HTERT RPE-1 (cell line): ENCODE data around the gene UNC5A.

ENCODE experiments used
- in situ Hi-C: fragments of 300-500 bp; cut with MboI; formaldehyde crosslinking; loops from 4 replicates; pipeline ENCODE4 v1.14.3; 2020; ENCODE audit warnings: low sequenced_read_pairs

UNC5A gene

DNA sequence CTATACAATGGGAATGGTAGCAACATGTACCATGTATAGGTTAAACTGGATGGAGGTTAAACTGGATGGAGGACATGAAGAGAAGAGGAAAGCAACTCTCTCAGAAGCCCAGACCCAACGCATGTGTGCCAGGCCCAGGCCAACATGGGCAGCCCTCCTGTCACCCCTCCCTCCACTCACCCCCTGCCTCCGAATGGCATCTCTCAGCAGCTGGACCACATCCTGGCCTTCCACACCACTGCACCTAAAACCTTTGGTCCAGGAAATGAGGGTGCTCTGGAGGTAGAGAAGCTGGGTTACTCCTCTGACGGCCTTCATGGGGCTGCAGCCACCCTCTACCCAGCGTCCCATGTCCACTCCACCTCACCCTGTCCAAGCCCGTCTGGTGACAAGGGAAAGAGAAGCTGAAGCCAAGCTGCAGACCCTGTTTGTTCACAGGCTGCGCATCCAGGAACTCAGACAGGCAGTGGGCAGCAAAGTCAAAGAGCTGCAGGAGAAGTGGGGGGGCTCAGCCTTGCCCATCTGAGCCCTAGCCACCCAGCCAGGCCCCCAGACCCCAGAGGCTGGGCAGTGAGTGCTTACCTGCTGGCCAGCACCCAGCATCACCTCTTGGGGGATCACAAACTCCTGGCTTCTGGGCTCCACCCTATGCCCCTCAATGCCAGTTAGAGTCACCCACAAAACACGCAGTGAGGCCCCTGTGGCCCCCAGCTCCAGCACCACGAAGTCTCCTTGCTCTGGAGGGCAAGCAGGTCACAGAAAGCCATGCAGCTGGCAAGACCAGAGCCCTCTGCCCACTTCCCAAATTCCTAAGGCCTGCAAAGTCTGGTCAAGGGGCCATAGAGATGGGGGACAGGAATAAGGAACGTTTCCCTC is 80.3 kb downstream of the UNC5A start:
- in situ Hi-C loops: no loop called here

DNA sequence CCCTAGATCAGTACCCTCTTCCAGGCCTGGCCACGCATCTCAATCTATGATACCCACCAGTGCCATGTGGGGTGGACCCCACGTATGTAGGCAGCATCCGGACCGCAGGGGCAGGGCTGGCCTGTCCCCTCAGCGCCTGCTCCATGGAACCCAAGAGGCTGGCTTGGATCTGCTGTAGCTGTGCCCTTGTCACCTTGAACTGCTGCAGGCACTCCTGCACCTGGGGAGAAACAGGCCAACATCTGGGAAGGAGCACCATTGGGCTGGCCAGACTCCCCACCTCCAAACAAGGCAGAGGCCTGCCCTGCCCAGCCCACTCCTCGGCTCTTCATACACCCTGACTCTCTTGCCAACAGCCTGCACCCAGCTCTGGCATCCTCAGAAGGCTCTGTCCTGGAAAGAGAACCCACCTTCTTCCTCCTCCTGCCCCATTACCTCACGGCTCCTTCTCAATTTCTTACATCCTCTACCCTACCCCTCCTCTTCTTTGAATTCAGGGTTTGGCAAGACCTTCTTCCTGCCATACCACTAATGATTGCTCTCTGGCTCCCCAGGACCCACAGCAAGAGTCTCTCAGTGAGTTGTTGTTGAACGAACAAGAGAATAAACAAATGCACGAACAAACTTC is 81.1 kb downstream of the UNC5A start:
- in situ Hi-C loops: no loop called here

DNA sequence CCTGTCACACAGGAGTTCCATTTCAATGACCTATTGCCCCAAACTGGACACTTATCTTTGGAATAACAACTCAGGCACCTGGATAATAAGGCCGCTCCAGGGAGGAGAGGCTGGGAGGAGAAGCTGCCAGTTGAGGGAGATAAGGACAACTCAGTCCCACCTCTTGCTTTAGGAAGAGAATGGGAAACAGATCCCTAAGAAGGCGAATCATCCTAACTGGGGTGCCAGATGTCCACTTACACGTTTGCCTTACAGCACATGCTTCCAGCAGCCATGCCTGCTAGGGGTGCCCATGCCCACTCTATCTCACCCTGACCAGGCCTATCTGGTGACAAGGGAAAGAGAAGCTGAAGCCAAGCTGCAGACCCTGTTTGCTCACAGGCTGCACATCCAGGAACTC is 82.3 kb downstream of the UNC5A start:
- in situ Hi-C loops: no loop called here

DNA sequence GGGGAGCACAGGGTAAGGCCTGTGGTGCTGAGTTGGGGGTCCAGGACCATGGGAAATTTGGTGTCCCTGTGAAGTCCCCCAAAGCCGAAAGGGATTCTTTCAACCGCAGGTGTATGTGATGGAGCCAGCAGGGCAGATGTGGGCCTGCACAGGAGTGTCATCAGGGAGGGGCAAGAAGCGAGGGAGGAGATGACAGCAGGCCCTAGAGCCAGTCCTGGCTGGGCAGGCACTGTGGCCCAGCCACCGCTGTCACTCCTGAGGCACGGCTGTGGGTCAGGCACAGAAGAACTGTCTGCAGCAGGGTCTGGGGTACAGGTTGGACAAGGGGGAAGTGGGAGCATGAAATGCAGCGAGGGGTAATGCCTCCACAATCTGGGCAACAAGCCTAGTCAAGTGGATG is 83.9 kb downstream of the UNC5A start:
- in situ Hi-C loops: no loop called here

DNA sequence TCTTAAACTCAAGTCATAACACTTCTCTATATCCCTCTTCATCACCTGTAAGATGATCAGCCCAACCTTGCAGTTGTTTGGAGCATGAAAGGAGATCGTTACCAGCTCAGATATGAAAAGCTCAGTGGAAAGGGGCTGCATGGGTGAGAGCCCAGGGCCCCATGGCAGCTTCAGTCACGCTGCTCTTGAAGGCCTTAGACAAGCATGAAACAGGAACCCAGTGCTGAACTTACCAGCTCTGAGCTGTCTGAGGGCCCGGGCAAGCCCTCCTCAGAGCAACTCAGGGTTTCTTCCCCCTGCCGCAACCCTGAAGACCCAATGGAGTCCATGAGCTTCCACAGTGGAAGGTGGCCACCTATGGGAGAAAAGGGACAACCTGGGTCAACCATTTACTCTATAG is 85.5 kb downstream of the UNC5A start:
- in situ Hi-C loops: no loop called here

DNA sequence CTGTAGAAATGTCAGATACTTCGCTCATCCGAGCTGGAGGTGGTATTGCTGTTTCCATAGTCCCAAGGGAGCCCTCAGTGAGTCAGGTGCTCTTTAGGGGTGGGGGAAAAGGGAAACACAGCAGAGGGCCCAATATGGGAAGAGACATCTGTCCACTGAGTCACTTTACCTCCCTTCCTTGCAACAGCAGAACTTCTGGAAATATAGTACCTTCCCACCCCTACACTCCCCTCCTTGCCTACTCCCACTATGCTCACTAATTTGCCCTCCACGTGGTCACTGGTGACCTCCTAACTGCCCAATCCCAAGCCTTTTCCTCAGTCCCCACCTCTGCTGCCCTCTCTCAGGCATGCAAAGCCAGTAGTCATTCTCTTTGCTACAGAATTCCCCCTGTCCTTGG is 86.9 kb downstream of the UNC5A start:
- in situ Hi-C loops: no loop called here

DNA sequence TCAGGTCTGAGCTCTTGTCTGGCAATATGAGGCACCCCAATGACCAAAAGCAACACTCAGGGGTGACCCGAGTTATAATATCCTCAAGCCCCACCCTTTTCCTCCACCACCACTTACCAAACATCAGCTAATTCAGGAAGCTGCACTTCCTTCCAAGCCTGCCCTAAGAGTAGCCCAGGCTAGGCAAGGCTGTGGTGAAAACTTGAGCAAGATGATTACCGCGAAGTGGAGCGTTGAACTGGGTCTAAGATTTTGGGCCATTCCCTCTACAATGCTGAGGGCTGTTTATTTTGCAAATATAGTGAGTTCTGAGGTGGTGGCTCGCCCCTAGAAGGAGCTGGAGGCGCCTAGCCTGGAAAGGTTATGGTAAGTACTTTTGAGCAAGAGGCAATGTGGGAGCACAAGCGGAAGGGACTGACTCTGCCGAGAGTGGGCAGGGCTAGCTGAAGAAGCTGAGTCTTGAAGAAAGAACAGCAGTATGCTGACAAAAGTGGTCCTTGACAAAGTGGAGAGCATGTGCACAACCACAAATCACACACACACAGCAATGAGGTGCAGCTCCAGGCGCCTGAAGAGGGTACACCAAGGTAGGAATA is 89.0 kb downstream of the UNC5A start, which contains the start of gene HK3:
Gene HK3 (minus strand): TSS at position 51 of the 596 bp plus-strand sequence. CDS start 3,187 bp downstream, outside the sequence.
- in situ Hi-C loops: no loop called here

DNA sequence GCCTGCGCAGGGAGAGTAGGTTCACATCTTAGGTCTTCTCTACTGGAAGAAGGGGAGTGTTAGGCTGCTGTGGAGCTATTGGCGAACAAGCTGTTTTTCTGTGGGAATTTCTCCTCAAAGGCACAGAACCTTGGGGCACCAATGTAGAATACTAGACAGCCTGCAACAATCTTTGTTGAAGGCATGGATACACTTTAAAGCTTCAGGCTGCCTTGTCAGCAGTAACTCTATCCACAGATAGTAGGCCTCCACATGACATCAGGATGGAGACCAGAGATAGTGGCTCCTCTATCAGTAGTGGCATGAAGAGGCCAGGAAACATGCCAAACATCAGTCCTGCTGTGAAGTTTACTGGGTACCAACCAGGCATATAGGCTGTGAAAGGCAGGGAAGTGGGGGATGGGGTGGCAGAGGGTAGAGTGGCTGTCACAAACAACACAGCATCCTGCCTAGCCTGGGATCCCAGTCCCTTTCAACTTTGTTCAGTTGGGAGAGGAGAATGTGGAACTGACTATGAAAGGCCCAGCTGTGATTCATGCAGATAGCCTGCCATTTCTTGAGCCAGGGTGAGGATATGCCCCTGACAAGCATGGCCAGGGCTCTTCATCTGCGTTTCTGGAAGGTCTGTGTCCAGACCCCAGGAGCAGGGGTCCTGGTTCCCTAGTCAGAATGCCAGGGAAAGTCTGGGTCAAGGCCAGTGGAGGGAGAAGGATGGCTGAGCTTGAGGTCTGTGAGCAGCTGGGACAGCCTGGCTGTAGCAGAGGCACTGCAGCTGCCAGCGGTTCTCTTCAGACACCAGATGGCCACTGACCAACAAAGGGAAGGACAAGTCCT is 89.8 kb downstream of the UNC5A start:
- in situ Hi-C loops: no loop called here

DNA sequence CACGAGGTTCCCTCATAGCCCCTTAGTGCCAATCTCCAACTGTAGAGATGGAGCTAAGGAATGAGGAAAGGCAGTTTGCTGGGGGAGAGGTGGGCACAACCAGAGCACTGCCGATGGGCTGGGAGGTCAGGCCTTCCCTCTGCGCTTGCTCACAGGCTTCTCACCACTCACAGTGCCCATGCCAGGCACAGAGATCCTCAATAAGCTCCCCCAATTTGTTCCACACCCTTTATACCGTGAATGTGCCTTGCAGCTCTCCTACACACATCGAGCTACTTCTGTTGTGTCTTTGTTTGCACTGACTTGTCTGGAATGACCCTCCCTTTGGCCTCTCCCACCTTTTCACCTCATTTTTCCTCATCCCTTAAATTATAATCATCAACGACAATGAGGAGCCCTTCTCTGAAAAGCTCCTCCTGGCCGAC is 90.4 kb downstream of the UNC5A start:
- in situ Hi-C loops: no loop called here

DNA sequence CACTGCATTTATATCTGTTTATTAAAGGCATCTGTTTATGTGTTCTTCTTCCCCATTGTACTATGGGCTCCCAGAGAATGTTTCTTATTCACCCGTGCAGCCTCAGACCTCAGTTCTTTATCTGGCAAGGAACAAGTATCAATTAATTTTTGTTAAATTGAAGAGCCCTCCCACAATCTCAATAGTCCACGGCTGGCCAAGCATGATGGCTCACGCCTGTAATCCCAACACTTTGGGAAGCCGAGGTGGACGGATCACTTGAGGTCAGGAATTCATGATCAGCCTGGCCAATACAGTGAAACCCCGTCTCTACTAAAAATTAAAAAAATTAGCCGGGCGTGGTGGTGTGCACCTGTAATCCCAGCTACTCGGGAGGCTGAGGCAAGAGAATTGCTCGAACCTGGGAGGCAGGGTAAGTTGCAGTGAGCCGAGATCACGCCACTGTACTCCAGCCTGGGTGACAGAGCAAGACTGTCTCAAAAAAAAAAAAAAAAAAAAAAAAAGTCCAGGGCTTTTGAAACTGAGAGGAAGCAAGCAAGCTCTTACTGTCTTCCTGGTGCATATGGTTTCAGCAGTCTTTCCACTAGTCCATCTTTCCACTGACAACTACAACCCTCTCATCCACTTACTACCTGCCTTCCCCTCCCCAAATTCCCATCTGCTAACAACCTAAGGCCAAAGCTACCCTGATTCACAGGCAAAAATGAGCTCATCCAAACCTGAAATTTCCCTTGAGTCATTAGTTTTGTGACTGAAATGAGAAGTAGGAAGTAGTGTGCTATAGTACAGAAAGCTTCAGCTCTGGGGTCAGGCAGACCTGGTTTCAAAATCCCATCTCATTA is 91.1 kb downstream of the UNC5A start:
- in situ Hi-C loops: no loop called here

DNA sequence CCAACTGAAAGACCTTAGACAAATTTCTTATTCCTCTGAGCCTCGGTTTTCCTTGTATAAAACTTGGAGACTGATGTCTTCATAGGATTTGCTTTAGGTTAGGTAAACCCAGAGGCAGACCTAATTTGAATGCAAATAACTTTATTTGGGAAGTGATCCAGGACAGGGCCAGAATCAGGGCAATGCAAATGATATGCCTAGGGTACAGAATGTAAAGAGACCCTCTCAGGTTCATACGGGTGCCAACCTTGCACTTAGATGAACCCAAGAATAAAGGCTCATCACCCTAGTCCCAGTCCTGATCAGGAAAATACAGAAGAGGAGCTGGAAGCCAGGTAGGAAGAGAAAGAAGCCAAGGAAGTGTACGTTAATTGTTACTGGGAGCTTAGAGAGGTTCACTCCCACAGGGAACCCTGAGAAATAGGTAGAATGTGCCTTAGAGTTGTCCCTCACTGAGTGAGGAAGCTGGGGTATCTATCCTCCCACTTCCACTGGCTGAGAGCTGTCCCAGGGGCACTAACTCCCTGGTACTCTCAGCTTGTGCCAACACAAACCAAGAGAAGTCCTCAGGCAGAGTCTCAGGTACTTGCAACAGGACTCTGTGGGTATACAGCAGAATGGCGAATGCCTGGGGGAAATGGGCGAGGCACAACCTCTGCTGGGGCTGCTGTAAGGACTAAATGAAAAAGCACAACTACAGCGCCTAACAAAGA is 91.9 kb downstream of the UNC5A start:
- in situ Hi-C loops: no loop called here

DNA sequence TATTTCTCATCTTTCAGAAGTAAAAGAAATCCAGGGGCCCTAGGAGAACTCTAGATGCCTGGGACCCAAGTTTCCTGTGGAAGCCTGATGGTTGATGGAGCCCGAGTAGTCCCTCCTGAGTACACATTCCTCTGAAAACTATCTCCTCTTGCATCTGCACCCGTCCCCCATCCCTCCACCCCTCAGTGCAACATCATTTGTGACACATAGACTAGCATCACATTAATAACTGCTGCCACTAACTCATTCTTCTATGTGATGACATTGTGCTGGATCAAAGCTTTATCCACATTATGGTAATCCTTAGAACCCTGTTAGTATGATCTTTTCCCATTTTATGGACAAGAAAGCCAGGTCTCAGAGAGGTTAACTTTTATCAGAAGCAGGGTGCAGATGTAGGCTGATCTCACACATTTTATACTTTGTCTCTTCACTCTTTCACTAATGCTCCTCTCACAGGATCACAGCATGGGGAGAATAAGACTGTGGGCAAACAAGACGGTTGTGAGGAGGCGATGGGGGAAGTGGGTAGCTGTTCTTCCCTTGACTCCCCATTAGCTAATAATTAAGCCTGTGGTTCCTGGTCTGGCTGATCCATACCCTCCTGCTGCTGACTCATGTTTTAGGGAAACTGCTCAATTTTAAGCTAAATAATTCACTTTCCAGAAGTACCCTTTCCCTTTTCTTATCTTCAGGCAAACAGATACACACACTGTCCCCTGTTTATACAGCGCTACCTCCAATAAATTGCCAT is 92.7 kb downstream of the UNC5A start:
- in situ Hi-C loops: no loop called here

DNA sequence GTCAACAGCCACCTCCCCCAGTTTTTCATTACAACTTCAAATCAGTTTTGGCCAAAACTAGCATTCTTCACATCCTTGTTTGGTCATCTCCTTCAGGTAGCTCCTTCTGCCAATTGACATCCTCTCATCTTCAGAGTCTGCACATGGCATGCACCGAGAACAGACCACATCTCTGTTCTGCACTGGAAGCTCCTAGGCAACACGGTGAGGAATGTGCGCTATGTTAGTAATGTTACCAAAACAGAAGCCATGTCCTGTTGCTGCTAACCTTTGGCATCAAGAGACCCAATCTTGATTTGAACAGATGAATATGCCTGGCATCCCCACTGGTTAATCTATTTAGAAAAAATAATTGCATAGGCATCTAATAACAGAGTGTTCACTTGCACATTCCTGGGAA is 93.9 kb downstream of the UNC5A start:
- in situ Hi-C loops: no loop called here

DNA sequence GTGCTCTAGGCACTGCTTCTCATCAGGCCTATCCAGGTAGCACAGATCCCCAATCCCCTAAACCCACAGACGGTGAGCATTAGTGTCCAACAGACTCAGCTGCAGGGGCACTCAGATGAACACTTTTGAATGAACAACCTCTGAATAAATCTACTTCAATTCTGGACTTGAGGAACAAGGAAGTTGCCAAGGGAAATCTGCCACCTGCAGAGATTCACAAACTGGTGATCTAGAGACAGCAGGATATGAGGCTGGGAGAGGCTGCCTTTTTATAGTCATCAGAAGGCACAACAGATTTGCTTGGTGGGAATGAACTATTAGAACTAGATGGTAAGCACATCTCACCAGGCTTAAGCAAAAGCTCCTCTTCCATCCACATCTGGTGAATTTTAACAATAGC is 95.8 kb downstream of the UNC5A start:
- in situ Hi-C loops: no loop called here

DNA sequence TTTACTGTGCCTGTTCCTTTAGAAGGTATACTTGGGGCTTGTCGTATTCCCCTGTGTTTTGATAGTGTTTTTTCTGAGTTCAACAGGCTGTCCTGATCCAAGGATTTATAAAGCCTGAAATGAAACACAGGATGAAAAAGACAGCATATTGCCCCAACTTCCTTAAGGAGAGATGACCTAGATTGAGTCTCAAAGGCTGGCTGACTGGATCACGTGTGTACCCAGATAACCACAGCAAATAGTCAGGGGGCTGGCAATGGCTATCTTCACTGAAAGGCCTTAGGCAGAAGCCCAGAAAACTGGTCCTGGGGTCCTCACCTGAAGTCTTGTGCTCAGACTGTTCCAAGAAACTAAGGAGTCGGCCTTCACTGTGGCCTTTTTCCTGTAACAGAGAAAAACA is 96.4 kb downstream of the UNC5A start:
- in situ Hi-C loops: no loop called here

DNA sequence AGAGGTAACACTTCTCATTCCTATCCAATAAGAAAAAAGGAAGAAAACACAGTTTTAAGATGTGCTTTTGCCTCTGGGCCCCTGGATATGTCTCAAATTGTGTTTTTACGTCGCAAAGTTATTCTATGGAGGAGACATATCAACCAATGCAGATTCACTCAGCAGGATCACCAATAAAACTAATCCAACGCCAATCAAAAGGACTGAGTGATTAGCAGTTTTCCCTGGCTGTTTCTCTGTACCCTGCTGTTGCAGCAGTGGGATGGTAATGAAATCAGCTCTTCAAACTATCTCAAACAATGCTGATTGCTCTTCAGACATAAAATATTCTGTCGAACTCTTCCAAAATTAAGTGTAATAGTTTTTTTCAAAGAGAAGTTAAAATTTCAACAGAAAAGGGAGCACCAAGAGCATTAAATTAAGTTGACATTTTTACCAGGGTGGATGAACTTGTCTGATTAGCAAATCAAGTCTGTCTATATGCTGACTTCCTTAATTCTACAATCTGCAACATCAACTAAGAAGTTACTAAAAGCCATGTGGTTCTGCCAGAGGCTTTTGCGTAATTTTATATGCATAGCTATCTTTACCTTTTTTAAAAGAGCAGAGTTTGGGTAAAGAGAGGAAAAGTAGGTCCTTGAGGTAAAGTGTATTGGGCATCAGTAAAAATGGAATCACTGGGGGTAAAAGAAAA is 98.5 kb downstream of the UNC5A start:
- in situ Hi-C loops: no loop called here

DNA sequence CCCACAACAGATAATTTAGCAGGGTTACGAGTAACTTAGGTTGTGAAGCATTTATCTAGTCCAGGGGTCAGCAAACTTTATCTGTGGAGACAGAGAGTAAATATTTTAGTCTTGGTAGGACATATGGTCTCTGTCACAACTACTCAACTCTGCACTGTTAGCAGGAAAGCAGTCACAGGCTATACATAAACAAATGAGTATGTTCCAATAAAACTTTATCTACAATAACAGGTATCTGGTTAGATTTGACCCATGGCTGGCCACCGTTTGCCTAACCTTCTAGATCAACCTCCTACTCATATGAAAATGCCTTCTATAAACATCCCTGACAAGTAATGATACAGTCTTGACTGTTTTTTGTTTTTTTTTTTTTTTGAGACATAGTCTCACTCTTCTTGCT is 101.8 kb downstream of the UNC5A start:
- in situ Hi-C loops: no loop called here

DNA sequence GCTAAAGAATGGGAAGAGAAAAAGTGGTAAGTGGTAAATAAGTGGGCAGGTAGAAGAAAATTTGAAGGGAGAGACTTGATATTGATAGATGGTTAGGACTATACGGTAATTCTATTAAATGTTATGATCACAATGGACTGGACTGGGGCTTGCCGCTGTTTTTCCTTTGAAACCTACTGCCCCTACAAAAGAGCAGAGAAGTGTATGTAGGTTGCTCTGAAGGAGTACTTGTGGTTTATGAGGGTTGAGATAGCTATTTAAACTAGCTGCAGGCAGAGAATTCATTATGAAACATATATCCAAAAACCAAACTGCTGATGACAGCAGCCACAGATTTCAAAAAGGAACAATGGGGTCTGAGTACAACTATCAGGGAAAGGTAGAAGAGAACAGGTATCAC is 105.5 kb downstream of the UNC5A start:
- in situ Hi-C loops: no loop called here
